Spleen (tissue), 11 donors: ENCODE data around the gene AVPI1. TPM values are rescaled to one million over a fixed set of nuclear protein-coding genes. Genes with fewer than 3 reads are reported as not detected.
A peak's percentile ranks its signal among the peaks of the same experiment; 100 is the strongest.

Source experiments
- DNase-seq: peaks from one replicate; pipeline ENCODE4 v3.0.0-alpha.2; 2020
- H3K27ac ChIP-seq, 8 donors: fragments of 200-600 bp; sonication (generic) in 7 of 8; 1 replicate in 4 of 8; 2 replicates in 4 of 8; pipeline versions ENCODE4 v1.5.0 to v1.8.0; 2016 to 2021; ENCODE audit warnings: inconsistent platforms in 4 of 8, mild to moderate bottlenecking in 4 of 8, moderate library complexity in 1 of 8
- H3K27me3 ChIP-seq, 7 donors: fragments of 200-600 bp; sonication (generic) in 6 of 7; replicated peaks in 1 of 7; 1 replicate in 4 of 7; 2 replicates in 3 of 7; pipeline versions ENCODE4 v1.5.0 to v1.8.0; 2016 to 2021; ENCODE audit warnings: inconsistent platforms in 3 of 7, mild to moderate bottlenecking in 1 of 7
- H3K36me3 ChIP-seq, 6 donors: fragments of 200-600 bp; sonication (generic) in 5 of 6; 1 replicate in 4 of 6; 2 replicates in 2 of 6; pipeline versions ENCODE4 v1.5.0 to v1.8.0; 2016 to 2021; ENCODE audit warnings: inconsistent platforms in 2 of 6
- H3K4me1 ChIP-seq, 6 donors: fragments of 200-600 bp; sonication (generic) in 5 of 6; 1 replicate in 3 of 6; 2 replicates in 3 of 6; pipeline versions ENCODE4 v1.5.0 to v1.8.0; 2016 to 2021; ENCODE audit warnings: inconsistent platforms in 3 of 6
- H3K4me3 ChIP-seq, 8 donors: fragments of 200-600 bp; sonication (generic) in 7 of 8; 1 replicate in 4 of 8; 2 replicates in 4 of 8; pipeline versions ENCODE4 v1.5.0 to v1.8.0; 2016 to 2021; ENCODE audit warnings: inconsistent platforms in 4 of 8, mild to moderate bottlenecking in 4 of 8, moderate library complexity in 2 of 8
- H3K9me3 ChIP-seq, 8 donors: fragments of 200-600 bp; sonication (generic) in 7 of 8; 1 replicate in 4 of 8; 2 replicates in 4 of 8; pipeline versions ENCODE4 v1.5.0 to v1.8.0; 2016 to 2021; ENCODE audit warnings: inconsistent platforms in 4 of 8
- POLR2A ChIP-seq, 3 donors: fragments of 450-650 bp; IDR thresholded peaks; one replicate each; pipeline ENCODE4 v1.5.1; 2017; ENCODE audit warnings: antibody characterized with exemption in 3 of 3, mild to moderate bottlenecking in 1 of 3
- POLR2AphosphoS5 ChIP-seq, 3 donors: sonication (generic); formaldehyde crosslinking; IDR thresholded peaks; one replicate each; pipeline ENCODE4 v1.5.1; 2017; ENCODE audit warnings: antibody characterized with exemption in 3 of 3
- WGBS, 5 donors: extraction: QIAGEN DNeasy Blood & Tissue Kit in 3 of 5; methylation state at CpG; one replicate each; pipeline versions ENCODE4 v1.1.5 to v1.1.7; 2013 to 2018; 5-methylcytosine and 5-hydroxymethylcytosine counted together
- intact Hi-C: fragments of 100-400 bp; cut with DNase I; formaldehyde crosslinking; loops from one replicate; pipeline ENCODE4 v1.15.0; 2023; ENCODE audit warnings: low total_unique reads
- polyA plus RNA-seq, 3 donors: library from polyadenylated mRNA; stranded (reverse); fragments of 200-250 nt; gene quantifications; one replicate each; pipeline ENCODE4 v1.2.1, GENCODE V29; 2013
- total RNA-seq, 7 donors: library from RNA; depleted of rRNA in 3 of 7; stranded (reverse); fragments of >200 nt in 3 of 7; fragmentation: NEBNext Ultra II Directional in 4 of 7; extraction: Animal tissue kit (Norgen Biotek cat#: 25700) in 4 of 7; gene quantifications; one replicate each; pipeline versions ENCODE4 v1.1.0 to v1.2.1, GENCODE V29; 2016 to 2021
- TF ChIP-seq, protein P1 (sequence below), 11 experiments: fragments of 200-600 bp in 7 of 11; fragments of 450-650 bp in 4 of 11; sonication (generic) in 4 of 11; IDR thresholded peaks in 8 of 11; conservative IDR thresholded peaks in 3 of 11; 1 replicate in 7 of 11; 2 replicates in 4 of 11; pipeline versions ENCODE4 v1.4.0 to v1.8.0; 2016 to 2021; ENCODE audit warnings: antibody characterized with exemption in 11 of 11, inconsistent platforms in 4 of 11, mild to moderate bottlenecking in 1 of 11
- donor health status: healthy with polysubstance abuse.
- donor health status: DM: no; HTN: no; CAD: no; lungs with moderate emphysema.
- donor health status: DM: no; HTN: no; CAD: no.
- donor health status: Bipolar disorder and iron deficiency.
- donor health status: healthy.
- donor health status: DM: no; HTN: no; CAD: no.
- donor health status: DM: yes; HTN: yes; CAD: no.

The AVPI1 gene
- total and polyA plus RNA-seq, 10 donors = 4.0 to 35.8 (median 14.3) TPM

DNA sequence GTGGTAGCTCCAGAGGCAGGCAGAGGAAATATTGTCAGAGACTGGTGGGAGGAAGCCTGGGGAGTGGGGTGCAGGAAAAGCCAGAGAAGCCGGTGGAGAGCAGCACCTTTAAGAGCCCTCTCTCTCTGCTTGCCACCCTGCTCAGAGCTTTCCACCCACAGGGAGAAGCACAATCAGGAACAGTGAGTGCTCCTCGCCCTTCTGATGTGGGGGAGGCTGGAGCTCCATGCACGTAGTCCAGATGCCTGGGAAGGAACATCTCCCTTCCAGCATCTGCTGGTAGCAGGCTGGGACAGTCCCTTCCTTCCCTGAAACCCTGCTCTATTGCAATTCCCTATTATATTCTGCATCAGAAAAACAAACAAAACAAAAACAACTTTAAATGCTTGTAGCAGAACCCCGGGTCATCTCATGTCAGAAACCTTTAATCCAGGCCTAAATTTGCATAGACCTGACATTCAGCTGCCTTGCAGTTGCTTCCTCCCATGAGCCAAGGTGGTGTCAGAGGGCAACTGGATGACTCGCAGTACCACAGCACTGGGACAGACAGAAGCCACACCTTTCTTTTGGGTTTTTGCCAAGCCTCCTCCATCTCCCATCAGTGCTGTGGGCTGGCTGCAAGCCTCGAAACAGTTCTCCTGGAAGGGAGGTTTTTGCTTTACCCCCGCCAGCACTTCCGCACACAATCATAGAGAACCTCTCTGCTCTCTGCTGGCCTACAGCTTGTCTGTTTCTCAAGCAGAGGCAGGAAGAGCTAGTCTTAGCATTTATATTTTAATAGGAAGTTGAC, 13.1 kb downstream of the AVPI1 start:
- Histone ChIP-seq H3K4me1 (peaks cover 5 to 26% (median 12%) of the 10 kb centered on the region in 6 donors), H3K36me3 (peaks cover 3 to 94% (median 51%) of the 10 kb centered on the region in 6 donors), H3K27ac (peak overlapping the region in 3 of 8 donors; percentile 1 to 4 (median 4)), H3K27me3 (no peaks in the 10 kb centered on the region), H3K4me3 (no peak overlapping the region), H3K9me3 (no peaks in the 10 kb centered on the region)
- no peak for DNase-seq
- peak in 1 of 3 donors; percentile 38 for TF ChIP-seq POLR2AphosphoS5 (IDR thresholded peaks at IDR 0.05)
- TF ChIP-seq, protein P1, sequence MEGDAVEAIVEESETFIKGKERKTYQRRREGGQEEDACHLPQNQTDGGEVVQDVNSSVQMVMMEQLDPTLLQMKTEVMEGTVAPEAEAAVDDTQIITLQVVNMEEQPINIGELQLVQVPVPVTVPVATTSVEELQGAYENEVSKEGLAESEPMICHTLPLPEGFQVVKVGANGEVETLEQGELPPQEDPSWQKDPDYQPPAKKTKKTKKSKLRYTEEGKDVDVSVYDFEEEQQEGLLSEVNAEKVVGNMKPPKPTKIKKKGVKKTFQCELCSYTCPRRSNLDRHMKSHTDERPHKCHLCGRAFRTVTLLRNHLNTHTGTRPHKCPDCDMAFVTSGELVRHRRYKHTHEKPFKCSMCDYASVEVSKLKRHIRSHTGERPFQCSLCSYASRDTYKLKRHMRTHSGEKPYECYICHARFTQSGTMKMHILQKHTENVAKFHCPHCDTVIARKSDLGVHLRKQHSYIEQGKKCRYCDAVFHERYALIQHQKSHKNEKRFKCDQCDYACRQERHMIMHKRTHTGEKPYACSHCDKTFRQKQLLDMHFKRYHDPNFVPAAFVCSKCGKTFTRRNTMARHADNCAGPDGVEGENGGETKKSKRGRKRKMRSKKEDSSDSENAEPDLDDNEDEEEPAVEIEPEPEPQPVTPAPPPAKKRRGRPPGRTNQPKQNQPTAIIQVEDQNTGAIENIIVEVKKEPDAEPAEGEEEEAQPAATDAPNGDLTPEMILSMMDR (IDR thresholded peaks at IDR 0.05 in 8 of 11, conservative IDR thresholded peaks at IDR 0.05 in 3 of 11) = no peak
- intact Hi-C loops = no loop called here
- 72 to 81% (median 79%) methylated on average over 8 of the region's 8 CpGs for WGBS, 5 donors

GRCh38 chr10:97669571-97669970, 17.5 kb downstream of the AVPI1 start:
- Histone ChIP-seq H3K27ac (no peak overlapping the region), H3K9me3 (no peaks in the 10 kb centered on the region), H3K4me3 (no peak overlapping the region), H3K27me3 (no peaks in the 10 kb centered on the region), H3K4me1 (peaks cover 0 to 11% (median 0%) of the 10 kb centered on the region in 6 donors), H3K36me3 (peaks cover 0 to 100% (median 59%) of the 10 kb centered on the region in 6 donors)
- WGBS, 5 donors = 64 to 86% (median 76%) methylated on average over 1 of the region's 1 CpG
- TF ChIP-seq POLR2AphosphoS5 (IDR thresholded peaks at IDR 0.05) (no peak), POLR2A (IDR thresholded peaks at IDR 0.05) (no peak)
- TF ChIP-seq, protein P1 (IDR thresholded peaks at IDR 0.05 in 8 of 11, conservative IDR thresholded peaks at IDR 0.05 in 3 of 11) = no peak
- intact Hi-C loops = no loop called here
- no peak for DNase-seq

DNA sequence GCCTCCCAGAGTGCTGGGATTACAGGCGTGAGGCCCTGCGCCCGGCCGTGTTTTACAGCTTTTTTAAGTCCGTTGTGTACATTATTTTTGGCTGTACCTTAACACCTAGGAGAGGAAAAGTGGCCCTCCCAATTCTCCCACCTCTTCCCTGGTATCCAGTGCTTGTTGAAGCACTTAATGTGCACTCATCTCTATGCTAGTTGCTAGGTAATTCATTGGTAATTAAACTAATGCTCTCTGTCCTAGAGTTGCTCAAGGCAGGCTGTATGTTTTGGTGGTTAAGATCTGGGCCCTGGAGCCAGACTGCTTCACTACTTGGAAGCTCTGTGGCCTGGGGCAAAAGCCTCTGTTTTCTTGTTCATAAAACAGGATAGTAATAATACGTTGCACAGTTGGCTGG, 19.6 kb downstream of the AVPI1 start:
- 86 to 97% (median 95%) methylated on average over 6 of the region's 6 CpGs for WGBS, 5 donors
- TF ChIP-seq, protein P1 (IDR thresholded peaks at IDR 0.05 in 8 of 11, conservative IDR thresholded peaks at IDR 0.05 in 3 of 11) = no peak
- TF ChIP-seq POLR2A (IDR thresholded peaks at IDR 0.05) = no peak
- TF ChIP-seq POLR2AphosphoS5 (IDR thresholded peaks at IDR 0.05) = no peak
- no peaks in the 10 kb centered on the region for H3K9me3 ChIP-seq
- H3K36me3 ChIP-seq = peaks cover 0 to 100% (median 60%) of the 10 kb centered on the region in 6 donors
- intact Hi-C loops = no loop called here
- no peak for DNase-seq
- no peak overlapping the region for H3K4me3 ChIP-seq
- H3K27ac ChIP-seq = no peak overlapping the region
- no peaks in the 10 kb centered on the region for H3K4me1 ChIP-seq
- no peaks in the 10 kb centered on the region for H3K27me3 ChIP-seq

- Histone ChIP-seq H3K4me1 (no peaks in the 10 kb centered on the region), H3K27ac (no peak overlapping the region), H3K4me3 (no peak overlapping the region), H3K9me3 (no peaks in the 10 kb centered on the region), H3K27me3 (no peaks in the 10 kb centered on the region), H3K36me3 (peaks cover 0 to 100% (median 64%) of the 10 kb centered on the region in 6 donors)
- 91 to 99% (median 96%) methylated on average over 7 of the region's 7 CpGs for WGBS, 5 donors
- intact Hi-C loops = no loop called here
- DNase-seq = no peak
- TF ChIP-seq, protein P1 (IDR thresholded peaks at IDR 0.05 in 8 of 11, conservative IDR thresholded peaks at IDR 0.05 in 3 of 11) = no peak
- TF ChIP-seq POLR2A (IDR thresholded peaks at IDR 0.05) (no peak), POLR2AphosphoS5 (IDR thresholded peaks at IDR 0.05) (no peak)
Measured at GRCh38 chr10:97666992-97667391, 20.0 kb downstream of the AVPI1 start.
